ENCODE data around the gene PTPRN2. TPM values are rescaled to one million over a fixed set of nuclear protein-coding genes. Genes with fewer than 3 reads are reported as not detected.

Gene PTPRN2
- total and polyA plus RNA-seq, 9 of the 15 experiments (the other 6 are each of a cell fraction or from before 2014, with no cell fraction given), result not detected

GRCh38 chr7:158002486-158003080 is 585.0 kb downstream of the PTPRN2 start:
- no peak overlapping the region for H3K4me2 ChIP-seq (ENCODE audit: insufficient read depth, low read length)
- no peaks in the 10 kb centered on the region for H4K20me1 ChIP-seq (replicated peaks; ENCODE audit: control insufficient read depth, insufficient read depth, low read length)
- H3K4me1 ChIP-seq (replicated peaks in 1 of 2; ENCODE audit: control insufficient read depth in 2 of 2, insufficient read depth in 2 of 2, low read length in 2 of 2), result peaks cover 0 to 4% of the 10 kb centered on the region in 2 experiments; a peak in 1 of 5 replicates
- no TSS peak for BruUV-seq (replicated peaks)
- H3K79me2 ChIP-seq (ENCODE audit: control insufficient read depth, insufficient read depth, low read length), result no peaks in the 10 kb centered on the region
- no peak overlapping the region for H3K9ac ChIP-seq (ENCODE audit: insufficient read depth in 1 of 2, low read depth in 2 of 2, low read length in 2 of 2)
- 3% methylated on average over 17 of the region's 17 CpGs for WGBS (ENCODE audit: insufficient coverage, low coverage, missing lambda C conversion rate)
- no peaks in the 10 kb centered on the region for H3K36me3 ChIP-seq (ENCODE audit: control insufficient read depth, insufficient read depth, low read length)
- POLR2A ChIA-PET, result interaction anchor here (1.1 kb wide), 1 partner anchor 15 kb away, joined by 3 read pairs; no protein-coding TSS in a partner anchor
- H3K27ac ChIP-seq (ENCODE audit: extremely low read depth, low read depth, low read length), result no peak overlapping the region
- TF ChIP-seq ZSCAN29 (IDR thresholded peaks at IDR 0.05), result no peak
- no peak for TF ChIP-seq NCOA1 (IDR thresholded peaks at IDR 0.05; ENCODE audit: low read depth)
- TF ChIP-seq RBM39 (optimal IDR thresholded peaks at IDR 0.05; ENCODE audit: low read depth, low read length), result no peak
- TF ChIP-seq ZNF347 (CRISPR knock-in tag; IDR thresholded peaks at IDR 0.05; ENCODE audit: low read depth), result no peak
- no peak for TF ChIP-seq FOXA1 (IDR thresholded peaks at IDR 0.05; ENCODE audit: borderline replicate concordance)
- TF ChIP-seq USF2 (CRISPR knock-in tag; IDR thresholded peaks at IDR 0.05), result no peak
- no peak for TF ChIP-seq CREM (IDR thresholded peaks at IDR 0.05; ENCODE audit: low read depth)
- no peak for TF ChIP-seq L3MBTL2 (IDR thresholded peaks at IDR 0.05)
- no peak for TF ChIP-seq MTA1 (IDR thresholded peaks at IDR 0.05; ENCODE audit: borderline replicate concordance)
- TF ChIP-seq STAT6 (CRISPR knock-in tag; IDR thresholded peaks at IDR 0.05), result no peak
- no peak for TF ChIP-seq IRF9 (tag; IDR thresholded peaks at IDR 0.05)
- TF ChIP-seq RBBP5 (IDR thresholded peaks at IDR 0.05; ENCODE audit: borderline replicate concordance, insufficient read depth, low read length, poor library complexity, severe bottlenecking), result no peak
- TF ChIP-seq ZNF121 (CRISPR knock-in tag; conservative IDR thresholded peaks at IDR 0.05), result no peak
- no peak for TF ChIP-seq TAL1 (IDR thresholded peaks at IDR 0.05)
- TF ChIP-seq ZNF79 (CRISPR knock-in tag; IDR thresholded peaks at IDR 0.05; ENCODE audit: low read depth), result no peak
- TF ChIP-seq ZFP36 (IDR thresholded peaks at IDR 0.05; ENCODE audit: low read depth, low read length, partially characterized antibody), result no peak
- no peak for TF ChIP-seq MAFK (IDR thresholded peaks at IDR 0.05; ENCODE audit: low read length)
- TF ChIP-seq TEAD2 (tag; IDR thresholded peaks at IDR 0.05), result no peak
- no peak for TF ChIP-seq ZNF41 (CRISPR knock-in tag; conservative IDR thresholded peaks at IDR 0.05)
- ATAC-seq (no peak; the same call in 2 of the 3 replicates), FAIRE-seq (no peak), DNase-seq (ENCODE audit: extremely low read depth in 1 of 4, low spot score in 3 of 4) (no peak)
- no peaks in the 10 kb centered on the region for H3K9me3 ChIP-seq (replicated peaks; ENCODE audit: control insufficient read depth, insufficient read depth, low read depth, low read length)
- H3K27me3 ChIP-seq (ENCODE audit: control insufficient read depth in 2 of 2, insufficient read depth in 2 of 2, low read length in 2 of 2), result peaks cover 37 to 64% of the 10 kb centered on the region in 2 experiments
- intact Hi-C loops (cut with micrococcal nuclease), result no loop called here
- H3K4me3 ChIP-seq, result no peak overlapping the region
- H2AFZ ChIP-seq (ENCODE audit: low read depth, low read length), result no peak overlapping the region
- in situ Hi-C loops (cut with MboI), result no loop called here
- CTCF ChIA-PET (ENCODE audit: low intra/inter-chr PET ratio), result no interaction called here
- H3K9me1 ChIP-seq (ENCODE audit: control insufficient read depth, insufficient read depth, low read length), result no peaks in the 10 kb centered on the region
